ENCODE data around the gene BIN1. TPM values are rescaled to one million over a fixed set of nuclear protein-coding genes. Genes with fewer than 3 reads are reported as not detected.

Gene BIN1
- total RNA-seq, 1 experiment from 2014 or later = 42.5 TPM

GRCh38 chr2:127083819-127084503 is 23.0 kb downstream of the BIN1 start:
- ChIA-PET POLR2A (no interaction called here), CTCF (interaction anchor here (3.8 kb wide), 1 partner anchor 16 kb away, joined by 13 read pairs; no protein-coding TSS in a partner anchor)
- H3K9me3 Mint-ChIP-seq = no peaks in the 10 kb centered on the region
- no peak for DNase-seq (ENCODE audit: low spot score)
- ATAC-seq = no peak
- no peaks in the 10 kb centered on the region for H3K36me3 Mint-ChIP-seq
- H3K4me1 Mint-ChIP-seq = peaks cover 54% of the 10 kb centered on the region
- H3K27ac Mint-ChIP-seq = peak overlapping the region; percentile 63; the same call in 1 of the 2 replicates
- no peak overlapping the region for H3K4me3 Mint-ChIP-seq
- H3K27me3 Mint-ChIP-seq (ENCODE audit: low read depth) = no peaks in the 10 kb centered on the region
- TF ChIP-seq FOXP4 (CRISPR knock-in tag; IDR thresholded peaks at IDR 0.05) (no peak), TCF7 (CRISPR knock-in tag; IDR thresholded peaks at IDR 0.05; ENCODE audit: low read depth) (no peak), ATF3 (CRISPR knock-in tag; conservative IDR thresholded peaks at IDR 0.05) (no peak), ZBTB43 (CRISPR knock-in tag; IDR thresholded peaks at IDR 0.05) (no peak), E2F5 (CRISPR knock-in tag; IDR thresholded peaks at IDR 0.05) (no peak), OVOL2 (CRISPR knock-in tag; IDR thresholded peaks at IDR 0.05; ENCODE audit: borderline replicate concordance) (no peak), ZNF425 (CRISPR knock-in tag; conservative IDR thresholded peaks at IDR 0.05) (no peak), ZNF317 (CRISPR knock-in tag; IDR thresholded peaks at IDR 0.05; ENCODE audit: borderline replicate concordance, low read depth) (no peak), FOXK1 (CRISPR knock-in tag; IDR thresholded peaks at IDR 0.05) (no peak), NR3C1 (CRISPR knock-in tag; conservative IDR thresholded peaks at IDR 0.05; ENCODE audit: low read depth) (no peak), SMAD4 (CRISPR knock-in tag; IDR thresholded peaks at IDR 0.05) (no peak), MLX (CRISPR knock-in tag; IDR thresholded peaks at IDR 0.05) (no peak), JAZF1 (CRISPR knock-in tag; IDR thresholded peaks at IDR 0.05) (no peak), ATF6 (CRISPR knock-in tag; IDR thresholded peaks at IDR 0.05) (no peak)

- no peaks in the 10 kb centered on the region for H3K9me3 Mint-ChIP-seq
- peaks cover 56% of the 10 kb centered on the region for H3K4me1 Mint-ChIP-seq
- no peak overlapping the region for H3K4me3 Mint-ChIP-seq
- H3K27me3 Mint-ChIP-seq (ENCODE audit: low read depth) = no peaks in the 10 kb centered on the region
- H3K27ac Mint-ChIP-seq = 0 out of 2 replicates have a peak overlapping the region, but pooled peaks have one; percentile 11
- DNase-seq (ENCODE audit: low spot score) (no peak), ATAC-seq (no peak)
- TF ChIP-seq JUN (CRISPR knock-in tag; IDR thresholded peaks at IDR 0.05) = no peak
- TF ChIP-seq NR1H2 (CRISPR knock-in tag; IDR thresholded peaks at IDR 0.05) = no peak
- TF ChIP-seq ATF3 (CRISPR knock-in tag; conservative IDR thresholded peaks at IDR 0.05) = no peak
- TF ChIP-seq PRDM15 (CRISPR knock-in tag; IDR thresholded peaks at IDR 0.05) = no peak
- no peak for TF ChIP-seq ELF4 (CRISPR knock-in tag; IDR thresholded peaks at IDR 0.05; ENCODE audit: low read depth)
- H3K36me3 Mint-ChIP-seq = no peaks in the 10 kb centered on the region
- POLR2A ChIA-PET = interaction anchor here (0.6 kb wide), 1 partner anchor 93 kb away, joined by 3 read pairs; no protein-coding TSS in a partner anchor
- CTCF ChIA-PET = interaction anchor here (3.8 kb wide), 1 partner anchor 15 kb away, joined by 13 read pairs; no protein-coding TSS in a partner anchor
Observed at GRCh38 chr2:127082974-127083373, 24.0 kb downstream of the BIN1 start.
